22Rv1 (cell line): ENCODE results near the gene ARID3B.

Experiments used
- ZFX ChIP-seq: fragments of 450-650 bp; IDR thresholded peaks from 2 replicates; pipeline ENCODE4 v1.6.1; 2017; ENCODE audit warnings: antibody characterized with exemption, borderline replicate concordance
- TF ChIP-seq, protein P1 (sequence below): fragments of 450-650 bp; IDR thresholded peaks from 2 replicates; pipeline ENCODE4 v1.5.1; 2017; ENCODE audit warnings: mild to moderate bottlenecking

DNA sequence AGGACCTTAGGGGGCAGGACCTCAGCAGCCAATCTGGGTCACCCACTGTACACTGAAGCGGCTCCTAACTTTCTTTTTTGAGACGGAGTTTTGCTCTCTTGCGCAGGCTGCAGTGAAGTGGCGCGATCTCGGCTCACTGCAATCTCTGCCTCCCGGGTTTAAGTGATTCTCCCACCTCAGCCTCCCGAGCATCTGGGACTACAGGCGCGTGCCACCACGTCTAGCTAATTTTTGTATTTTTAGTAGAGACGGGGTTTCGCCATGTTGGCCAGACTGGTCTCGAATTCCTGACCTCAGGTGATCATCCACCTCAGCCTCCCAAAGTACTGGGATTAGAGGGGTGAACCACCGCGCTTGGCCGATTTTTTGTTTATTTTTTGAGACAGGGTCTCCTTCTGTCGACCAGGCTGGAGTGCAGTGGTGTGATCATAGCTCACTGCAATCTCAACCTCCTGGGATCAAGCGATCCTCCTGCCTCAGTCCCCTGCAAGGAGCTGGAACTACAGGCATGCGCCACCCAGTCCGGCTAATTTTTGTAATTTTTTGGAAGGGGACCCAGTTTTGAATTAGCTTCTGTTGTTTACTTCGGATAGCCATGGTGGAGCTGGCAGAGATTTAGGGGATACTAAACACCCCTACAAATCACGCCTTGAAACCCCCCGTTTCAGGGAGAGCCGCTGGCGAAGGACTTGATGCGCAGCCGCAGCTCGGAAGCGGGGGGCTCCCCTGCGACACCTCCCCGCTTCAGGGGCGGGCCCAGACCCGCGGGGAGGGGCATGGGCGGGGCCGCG, 73.1 kb downstream of the ARID3B start:
- TF ChIP-seq, protein P1, sequence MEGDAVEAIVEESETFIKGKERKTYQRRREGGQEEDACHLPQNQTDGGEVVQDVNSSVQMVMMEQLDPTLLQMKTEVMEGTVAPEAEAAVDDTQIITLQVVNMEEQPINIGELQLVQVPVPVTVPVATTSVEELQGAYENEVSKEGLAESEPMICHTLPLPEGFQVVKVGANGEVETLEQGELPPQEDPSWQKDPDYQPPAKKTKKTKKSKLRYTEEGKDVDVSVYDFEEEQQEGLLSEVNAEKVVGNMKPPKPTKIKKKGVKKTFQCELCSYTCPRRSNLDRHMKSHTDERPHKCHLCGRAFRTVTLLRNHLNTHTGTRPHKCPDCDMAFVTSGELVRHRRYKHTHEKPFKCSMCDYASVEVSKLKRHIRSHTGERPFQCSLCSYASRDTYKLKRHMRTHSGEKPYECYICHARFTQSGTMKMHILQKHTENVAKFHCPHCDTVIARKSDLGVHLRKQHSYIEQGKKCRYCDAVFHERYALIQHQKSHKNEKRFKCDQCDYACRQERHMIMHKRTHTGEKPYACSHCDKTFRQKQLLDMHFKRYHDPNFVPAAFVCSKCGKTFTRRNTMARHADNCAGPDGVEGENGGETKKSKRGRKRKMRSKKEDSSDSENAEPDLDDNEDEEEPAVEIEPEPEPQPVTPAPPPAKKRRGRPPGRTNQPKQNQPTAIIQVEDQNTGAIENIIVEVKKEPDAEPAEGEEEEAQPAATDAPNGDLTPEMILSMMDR, result no peak
- TF ChIP-seq ZFX, result no peak
